Esophagus muscularis mucosa (tissue), 4 donors: ENCODE results near the gene NR2E1. TPM values are rescaled to one million over a fixed set of nuclear protein-coding genes. Genes with fewer than 3 reads are reported as not detected.

Experiments used
- DNase-seq: peaks from one replicate; pipeline ENCODE4 v3.0.0-alpha.2; 2017; ENCODE audit errors: extremely low spot score
- H3K27ac ChIP-seq, 4 donors: fragments of 200-600 bp; sonication (generic); replicated peaks in 1 of 4; 1 replicate in 3 of 4; 2 replicates in 1 of 4; pipeline ENCODE4 v1.5.1; 2016 to 2019; ENCODE audit warnings: mild to moderate bottlenecking in 1 of 4
- H3K27me3 ChIP-seq, 4 donors: fragments of 200-600 bp; sonication (generic); one replicate each; pipeline versions ENCODE4 v1.5.1 to v1.6.0; 2016 to 2019
- H3K36me3 ChIP-seq, 4 donors: fragments of 200-600 bp; sonication (generic); one replicate each; pipeline ENCODE4 v1.5.1; 2016 to 2019
- H3K4me1 ChIP-seq, 4 donors: fragments of 200-600 bp; sonication (generic); one replicate each; pipeline ENCODE4 v1.5.1; 2016 to 2019
- H3K4me3 ChIP-seq, 4 donors: fragments of 200-600 bp; sonication (generic); 1 replicate in 2 of 4; 2 replicates in 2 of 4; pipeline ENCODE4 v1.5.1; 2016 to 2019; ENCODE audit warnings: mild to moderate bottlenecking in 4 of 4, moderate library complexity in 1 of 4
- H3K9me3 ChIP-seq, 4 donors: fragments of 200-600 bp; sonication (generic); 1 replicate in 3 of 4; 2 replicates in 1 of 4; pipeline ENCODE4 v1.5.1; 2016 to 2019
- EP300 ChIP-seq: sonication (generic); formaldehyde crosslinking; IDR thresholded peaks from one replicate; pipeline ENCODE4 v1.6.1; 2017; ENCODE audit warnings: antibody characterized with exemption
- POLR2A ChIP-seq: fragments of 450-650 bp; IDR thresholded peaks from one replicate; pipeline ENCODE4 v1.6.1; 2017; ENCODE audit warnings: antibody characterized with exemption, moderate library complexity, mild to moderate bottlenecking, low read depth
- POLR2AphosphoS5 ChIP-seq, 2 donors: sonication (generic); formaldehyde crosslinking; IDR thresholded peaks; one replicate each; pipeline ENCODE4 v1.6.1; 2017; ENCODE audit warnings: antibody characterized with exemption in 2 of 2
- WGBS: methylation state at CpG from one replicate; pipeline ENCODE4 v1.1.5; 2018; 5-methylcytosine and 5-hydroxymethylcytosine counted together
- intact Hi-C: fragments of 100-400 bp; cut with DNase I; formaldehyde crosslinking; loops from one replicate; pipeline ENCODE4 v1.15.1; 2023
- total RNA-seq, 4 donors: library from RNA; depleted of rRNA; stranded (reverse); fragments of >200 nt; gene quantifications; one replicate each; pipeline versions ENCODE4 v1.1.0 to v1.2.1, GENCODE V29; 2016
- TF ChIP-seq, protein P1 (sequence below), 3 experiments: fragments of 200-600 bp in 2 of 3; fragments of 450-650 bp in 1 of 3; sonication (generic) in 2 of 3; IDR thresholded peaks; one replicate each; pipeline ENCODE4 v1.5.1; 2017 to 2019; ENCODE audit warnings: antibody characterized with exemption in 3 of 3, mild to moderate bottlenecking in 2 of 3, moderate library complexity in 1 of 3

The NR2E1 gene
- total RNA-seq, 4 donors from 2014 or later = not detected

DNA sequence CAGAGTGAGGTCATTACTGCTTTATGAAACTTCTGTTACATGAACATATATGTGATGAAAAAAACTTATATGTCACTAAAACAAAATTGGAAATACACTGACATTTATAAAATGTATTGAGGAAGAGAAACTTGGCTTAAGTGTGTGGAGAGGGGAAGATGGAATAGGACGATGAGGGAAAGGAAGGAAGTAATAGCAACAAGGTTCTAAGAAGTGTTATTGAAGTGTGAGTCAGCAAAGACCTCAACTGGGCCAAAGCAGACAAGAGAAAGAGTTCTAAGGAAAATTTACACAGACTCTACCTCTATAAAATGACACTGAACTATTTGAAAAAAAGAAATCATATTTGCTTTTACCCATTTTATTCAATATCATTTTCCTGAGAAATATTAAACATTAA is 56.7 kb downstream of the NR2E1 start:
- WGBS = 32% methylated on average over 1 of the region's 1 CpG
- no peak for TF ChIP-seq EP300
- no peak for TF ChIP-seq POLR2A
- TF ChIP-seq, protein P1, sequence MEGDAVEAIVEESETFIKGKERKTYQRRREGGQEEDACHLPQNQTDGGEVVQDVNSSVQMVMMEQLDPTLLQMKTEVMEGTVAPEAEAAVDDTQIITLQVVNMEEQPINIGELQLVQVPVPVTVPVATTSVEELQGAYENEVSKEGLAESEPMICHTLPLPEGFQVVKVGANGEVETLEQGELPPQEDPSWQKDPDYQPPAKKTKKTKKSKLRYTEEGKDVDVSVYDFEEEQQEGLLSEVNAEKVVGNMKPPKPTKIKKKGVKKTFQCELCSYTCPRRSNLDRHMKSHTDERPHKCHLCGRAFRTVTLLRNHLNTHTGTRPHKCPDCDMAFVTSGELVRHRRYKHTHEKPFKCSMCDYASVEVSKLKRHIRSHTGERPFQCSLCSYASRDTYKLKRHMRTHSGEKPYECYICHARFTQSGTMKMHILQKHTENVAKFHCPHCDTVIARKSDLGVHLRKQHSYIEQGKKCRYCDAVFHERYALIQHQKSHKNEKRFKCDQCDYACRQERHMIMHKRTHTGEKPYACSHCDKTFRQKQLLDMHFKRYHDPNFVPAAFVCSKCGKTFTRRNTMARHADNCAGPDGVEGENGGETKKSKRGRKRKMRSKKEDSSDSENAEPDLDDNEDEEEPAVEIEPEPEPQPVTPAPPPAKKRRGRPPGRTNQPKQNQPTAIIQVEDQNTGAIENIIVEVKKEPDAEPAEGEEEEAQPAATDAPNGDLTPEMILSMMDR (IDR thresholded peaks at IDR 0.05) = no peak
- no peak for TF ChIP-seq POLR2AphosphoS5 (IDR thresholded peaks at IDR 0.05)
- no peak for DNase-seq
- Histone ChIP-seq H3K27me3 (no peaks in the 10 kb centered on the region), H3K4me1 (no peaks in the 10 kb centered on the region), H3K27ac (no peak overlapping the region), H3K9me3 (no peaks in the 10 kb centered on the region), H3K4me3 (no peak overlapping the region), H3K36me3 (peaks cover 9 to 52% (median 33%) of the 10 kb centered on the region in 4 donors)
- intact Hi-C loops = no loop called here

- DNase-seq = no peak
- Histone ChIP-seq H3K4me1 (peaks cover 0 to 6% (median 4%) of the 10 kb centered on the region in 4 donors), H3K4me3 (no peak overlapping the region), H3K27ac (no peak overlapping the region), H3K27me3 (no peaks in the 10 kb centered on the region), H3K36me3 (peaks cover 0 to 22% (median 7%) of the 10 kb centered on the region in 4 donors), H3K9me3 (no peaks in the 10 kb centered on the region)
- TF ChIP-seq POLR2A = no peak
- TF ChIP-seq EP300 = no peak
- no peak for TF ChIP-seq POLR2AphosphoS5 (IDR thresholded peaks at IDR 0.05)
- TF ChIP-seq, protein P1 (IDR thresholded peaks at IDR 0.05) = no peak
- intact Hi-C loops = no loop called here
- 100% methylated on average over 3 of the region's 3 CpGs for WGBS
These were observed 61.5 kb downstream of the NR2E1 start for GRCh38 chr6:108227290-108227689.

GRCh38 chr6:108228416-108228815 is 62.6 kb downstream of the NR2E1 start:
- no peaks in the 10 kb centered on the region for H3K27me3 ChIP-seq
- no peak for DNase-seq
- intact Hi-C loops = no loop called here
- H3K36me3 ChIP-seq = peaks cover 0 to 14% (median 6%) of the 10 kb centered on the region in 4 donors
- H3K4me3 ChIP-seq = no peak overlapping the region
- H3K27ac ChIP-seq = no peak overlapping the region
- no peak for TF ChIP-seq POLR2A
- TF ChIP-seq EP300 = no peak
- TF ChIP-seq POLR2AphosphoS5 (IDR thresholded peaks at IDR 0.05) = no peak
- TF ChIP-seq, protein P1 (IDR thresholded peaks at IDR 0.05) = no peak
- WGBS = 95% methylated on average over 8 of the region's 8 CpGs
- peaks cover 0 to 11% (median 5%) of the 10 kb centered on the region in 4 donors for H3K4me1 ChIP-seq
- H3K9me3 ChIP-seq = no peaks in the 10 kb centered on the region

GRCh38 chr6:108235127-108235526 is 69.3 kb downstream of the NR2E1 start:
- DNase-seq = no peak
- 85% methylated on average over 4 of the region's 4 CpGs for WGBS
- no peak overlapping the region for H3K4me3 ChIP-seq
- intact Hi-C loops = no loop called here
- H3K9me3 ChIP-seq = no peaks in the 10 kb centered on the region
- H3K36me3 ChIP-seq = peaks cover 0 to 16% (median 13%) of the 10 kb centered on the region in 4 donors
- no peaks in the 10 kb centered on the region for H3K27me3 ChIP-seq
- no peak overlapping the region for H3K27ac ChIP-seq
- no peak for TF ChIP-seq POLR2AphosphoS5 (IDR thresholded peaks at IDR 0.05)
- TF ChIP-seq POLR2A = no peak
- peaks cover 2 to 11% (median 5%) of the 10 kb centered on the region in 4 donors for H3K4me1 ChIP-seq

- DNase-seq = no peak
- no peak for TF ChIP-seq POLR2A
- TF ChIP-seq EP300 = no peak
- TF ChIP-seq, protein P1 (IDR thresholded peaks at IDR 0.05) = no peak
- TF ChIP-seq POLR2AphosphoS5 (IDR thresholded peaks at IDR 0.05) = no peak
- Histone ChIP-seq H3K27me3 (no peaks in the 10 kb centered on the region), H3K4me3 (no peak overlapping the region), H3K9me3 (no peaks in the 10 kb centered on the region), H3K4me1 (peaks cover 2 to 10% (median 4%) of the 10 kb centered on the region in 4 donors), H3K36me3 (peaks cover 0 to 17% (median 16%) of the 10 kb centered on the region in 4 donors), H3K27ac (no peak overlapping the region)
- WGBS = 46% methylated on average over 2 of the region's 2 CpGs
- intact Hi-C loops = no loop called here
These were observed 71.0 kb downstream of the NR2E1 start for GRCh38 chr6:108236791-108237190.
